SU-DHL-6 (cell line): Measurements from ENCODE around the gene POLN.

Source experiments
- H2AFZ ChIP-seq: fragments of 200-600 bp; sonication (generic); 2 replicates; pipeline ENCODE4 v1.6.1; 2014; ENCODE audit warnings: low read depth, mild to moderate bottlenecking, moderate library complexity, mixed read lengths, antibody characterized with exemption, low read length; ENCODE audit not compliant: severe bottlenecking
- H3F3A ChIP-seq: fragments of 200-600 bp; shearing (Covaris generic); 2 replicates; pipeline ENCODE4 v1.6.0; 2016; ENCODE audit warnings: antibody characterized with exemption, mild to moderate bottlenecking; ENCODE audit not compliant: insufficient read depth
- H3K27ac ChIP-seq: fragments of 200-600 bp; sonication (generic); 2 replicates; pipeline ENCODE4 v1.5.1; 2016; ENCODE audit warnings: low read depth, mild to moderate bottlenecking, low read length, moderate library complexity, mixed read lengths
- H3K27me3 ChIP-seq: fragments of 200-600 bp; sonication (generic), shearing (Covaris generic); 2 replicates; pipeline ENCODE4 v1.6.0; 2014; ENCODE audit warnings: mild to moderate bottlenecking, low read length
- H3K36me3 ChIP-seq: fragments of 200-600 bp; sonication (generic); 2 replicates; pipeline ENCODE4 v1.6.1; 2014; ENCODE audit warnings: mild to moderate bottlenecking, low read length, mixed read lengths
- H3K4me2 ChIP-seq: fragments of 300-600, 200-600 bp; shearing (Covaris generic), sonication (generic); 2 replicates; pipeline ENCODE4 v1.6.0; 2014; ENCODE audit warnings: low read length, low read depth, mild to moderate bottlenecking; ENCODE audit not compliant: poor library complexity, severe bottlenecking
- H3K4me3 ChIP-seq: fragments of 200-600 bp; sonication (generic); 2 replicates; pipeline ENCODE4 v1.5.1; 2014; ENCODE audit warnings: antibody characterized with exemption, low read length, mild to moderate bottlenecking, mixed read lengths; ENCODE audit not compliant: insufficient read depth, poor library complexity, severe bottlenecking
- H3K79me2 ChIP-seq: fragments of 200-600 bp; sonication (generic); 2 replicates; pipeline ENCODE4 v1.6.1; 2014; ENCODE audit warnings: mild to moderate bottlenecking, low read length, moderate library complexity; ENCODE audit not compliant: insufficient read depth
- H3K9ac ChIP-seq: fragments of 200-600 bp; sonication (generic); 2 replicates; pipeline ENCODE4 v1.7.0; 2014; ENCODE audit warnings: mild to moderate bottlenecking, low read length
- H3K9me2 ChIP-seq: fragments of 200-600 bp; sonication (generic); replicated peaks from 2 replicates; pipeline ENCODE4 v1.6.1; 2014; ENCODE audit warnings: low read length; ENCODE audit not compliant: insufficient read depth
- H3K9me3 ChIP-seq: fragments of 200-600 bp; sonication (generic); 2 replicates; pipeline ENCODE4 v1.6.1; 2014; ENCODE audit warnings: low read length, mixed read lengths; ENCODE audit not compliant: insufficient read depth
- H4K20me1 ChIP-seq: fragments of 200-600 bp; sonication (generic); 2 replicates; pipeline ENCODE4 v1.6.1; 2014; ENCODE audit warnings: low read depth, mild to moderate bottlenecking, antibody characterized with exemption, low read length, moderate library complexity, mixed read lengths
- CTCF ChIP-seq: fragments of 200-600 bp; sonication (generic); IDR thresholded peaks from one replicate; pipeline ENCODE4 v1.5.1; 2017; ENCODE audit warnings: antibody characterized with exemption, mild to moderate bottlenecking, low read length, moderate library complexity; ENCODE audit not compliant: insufficient read depth, poor library complexity, severe bottlenecking
- EZH2phosphoT487 ChIP-seq: fragments of 200-600 bp; sonication (generic), shearing (Covaris generic); conservative IDR thresholded peaks from 2 replicates; pipeline ENCODE4 v1.6.1; 2018; ENCODE audit warnings: mild to moderate bottlenecking, antibody characterized with exemption, low read length, moderate library complexity, mixed read lengths

POLN gene

DNA sequence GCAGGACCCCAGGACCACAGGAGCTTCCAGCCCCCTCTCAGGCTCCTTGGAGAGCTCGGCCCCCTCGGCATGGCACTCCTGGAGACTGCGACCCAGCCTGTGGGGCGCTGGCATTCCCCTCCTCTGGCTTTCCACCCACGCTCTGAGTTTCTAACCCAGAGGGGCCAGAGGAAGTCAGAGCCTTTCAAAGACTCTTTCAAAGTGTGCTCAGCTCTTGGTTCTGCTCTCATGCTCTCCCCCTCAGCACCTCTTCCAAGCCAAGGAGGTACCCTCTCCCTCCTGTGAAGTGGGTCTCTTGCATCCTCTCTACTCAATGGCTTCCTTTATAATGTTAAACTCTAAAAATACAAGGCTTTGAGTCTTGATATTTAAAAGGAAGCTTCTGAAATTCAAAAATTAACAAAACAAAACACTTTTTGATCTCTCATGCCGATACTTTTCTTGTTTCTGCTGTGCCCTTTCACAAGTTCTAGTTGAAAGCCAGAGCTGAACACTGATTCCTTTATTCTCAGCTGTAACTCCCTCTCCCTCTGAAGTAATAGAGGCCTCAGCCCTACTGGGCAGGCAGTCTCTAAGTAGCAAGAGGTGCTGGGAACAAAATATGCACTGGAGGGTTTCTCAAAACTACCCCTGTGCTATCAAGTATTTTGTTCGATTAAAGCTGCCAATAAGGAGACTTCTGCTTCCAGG, 100.0 kb downstream of the POLN start:
- Histone ChIP-seq H3K9me2 (no peaks in the 10 kb centered on the region), H3K36me3 (no peaks in the 10 kb centered on the region), H3F3A (no peaks in the 10 kb centered on the region), H3K4me2 (no peak overlapping the region), H4K20me1 (no peaks in the 10 kb centered on the region), H3K4me3 (no peak overlapping the region), H3K9ac (no peak overlapping the region), H3K79me2 (no peaks in the 10 kb centered on the region), H2AFZ (no peak overlapping the region), H3K27me3 (no peaks in the 10 kb centered on the region), H3K27ac (no peak overlapping the region), H3K9me3 (no peaks in the 10 kb centered on the region)
- TF ChIP-seq CTCF (no peak), EZH2phosphoT487 (no peak)

DNA sequence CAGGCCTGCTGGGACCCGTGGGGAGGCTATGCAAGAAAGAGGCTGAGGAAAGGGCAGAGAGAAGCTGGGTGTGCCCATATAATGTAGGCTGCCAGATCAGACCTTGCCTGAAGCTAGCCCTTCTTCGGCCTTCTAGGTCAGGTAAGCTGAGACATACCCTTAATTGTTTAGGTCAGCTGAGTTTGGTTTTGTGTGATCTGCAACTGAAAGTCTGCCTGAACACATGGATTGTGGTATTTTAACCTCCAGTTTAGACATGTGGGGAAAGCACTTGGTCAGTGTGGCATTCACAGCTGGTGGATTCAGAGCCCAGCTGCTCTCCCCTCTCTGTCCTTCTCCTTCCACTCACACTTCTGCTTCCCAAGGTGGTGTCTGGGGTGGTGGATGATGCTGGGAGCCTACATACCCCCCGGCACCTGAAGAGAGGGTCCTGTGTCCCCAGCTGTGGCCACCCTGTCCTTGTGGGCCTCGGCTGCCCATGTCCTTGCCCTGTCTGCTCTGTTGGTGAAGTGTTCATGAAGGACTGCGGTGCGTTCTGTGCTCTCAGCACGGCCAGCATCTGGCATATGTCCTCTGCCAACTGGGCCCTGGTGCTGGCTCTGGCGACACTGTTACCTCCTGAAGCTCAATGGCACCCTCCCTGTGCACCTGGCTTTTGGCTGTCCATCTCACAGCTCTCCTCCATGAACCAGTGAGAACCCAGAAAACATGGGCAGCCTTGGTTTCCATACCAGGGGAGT, 100.7 kb downstream of the POLN start:
- Histone ChIP-seq H3K36me3 (no peaks in the 10 kb centered on the region), H3K27me3 (no peaks in the 10 kb centered on the region), H3K27ac (no peak overlapping the region), H4K20me1 (no peaks in the 10 kb centered on the region), H2AFZ (no peak overlapping the region), H3K4me2 (no peak overlapping the region), H3F3A (no peaks in the 10 kb centered on the region), H3K79me2 (no peaks in the 10 kb centered on the region), H3K4me3 (no peak overlapping the region), H3K9ac (no peak overlapping the region), H3K9me3 (no peaks in the 10 kb centered on the region), H3K9me2 (no peaks in the 10 kb centered on the region)
- TF ChIP-seq CTCF (no peak), EZH2phosphoT487 (no peak)

- Histone ChIP-seq H3K4me2 (no peak overlapping the region), H3F3A (no peaks in the 10 kb centered on the region), H3K9me2 (no peaks in the 10 kb centered on the region), H3K79me2 (no peaks in the 10 kb centered on the region), H3K27me3 (no peaks in the 10 kb centered on the region), H3K27ac (no peak overlapping the region), H3K9ac (no peak overlapping the region), H2AFZ (no peak overlapping the region), H3K9me3 (no peaks in the 10 kb centered on the region), H4K20me1 (no peaks in the 10 kb centered on the region), H3K36me3 (no peaks in the 10 kb centered on the region), H3K4me3 (no peak overlapping the region)
- TF ChIP-seq EZH2phosphoT487 (no peak), CTCF (no peak)
Measured at GRCh38 chr4:2138846-2139500, 102.9 kb downstream of the POLN start.
